ENCODE results near the gene THADA.

GRCh38 chr2:43473767-43474166, 122.1 kb downstream of the THADA start:
- TF ChIP-seq CTCF (IDR thresholded peaks at IDR 0.05; ENCODE audit: insufficient read depth, low read length), result no peak
- no peak for TF ChIP-seq POLR2AphosphoS5 (IDR thresholded peaks at IDR 0.05; ENCODE audit: low read depth)

Data from HL-60 (cell line).